Coronary artery (tissue), 2 donors: ENCODE measurements around the gene NXNL2.
A peak's percentile ranks its signal among the peaks of the same experiment; 100 is the strongest.

ENCODE experiments used
- DNase-seq: peaks from one replicate; pipeline ENCODE4 v3.0.0-alpha.2; 2017; ENCODE audit warnings: low spot score
- H3K27ac ChIP-seq, 2 donors: fragments of 200-600 bp; sonication (generic); one replicate each; pipeline ENCODE4 v1.5.1; 2016 to 2019
- H3K4me3 ChIP-seq: fragments of 200-600 bp; sonication (generic); 2 replicates; pipeline ENCODE4 v1.5.1; 2016; ENCODE audit warnings: mild to moderate bottlenecking, moderate library complexity
- TF ChIP-seq, protein P1 (sequence below): fragments of 200-600 bp; sonication (generic); IDR thresholded peaks from one replicate; pipeline ENCODE4 v1.5.1; 2019; ENCODE audit warnings: antibody characterized with exemption

The NXNL2 gene

GRCh38 chr9:88555268-88555980 lies 20.4 kb downstream of the NXNL2 start:
- TF ChIP-seq, protein P1, sequence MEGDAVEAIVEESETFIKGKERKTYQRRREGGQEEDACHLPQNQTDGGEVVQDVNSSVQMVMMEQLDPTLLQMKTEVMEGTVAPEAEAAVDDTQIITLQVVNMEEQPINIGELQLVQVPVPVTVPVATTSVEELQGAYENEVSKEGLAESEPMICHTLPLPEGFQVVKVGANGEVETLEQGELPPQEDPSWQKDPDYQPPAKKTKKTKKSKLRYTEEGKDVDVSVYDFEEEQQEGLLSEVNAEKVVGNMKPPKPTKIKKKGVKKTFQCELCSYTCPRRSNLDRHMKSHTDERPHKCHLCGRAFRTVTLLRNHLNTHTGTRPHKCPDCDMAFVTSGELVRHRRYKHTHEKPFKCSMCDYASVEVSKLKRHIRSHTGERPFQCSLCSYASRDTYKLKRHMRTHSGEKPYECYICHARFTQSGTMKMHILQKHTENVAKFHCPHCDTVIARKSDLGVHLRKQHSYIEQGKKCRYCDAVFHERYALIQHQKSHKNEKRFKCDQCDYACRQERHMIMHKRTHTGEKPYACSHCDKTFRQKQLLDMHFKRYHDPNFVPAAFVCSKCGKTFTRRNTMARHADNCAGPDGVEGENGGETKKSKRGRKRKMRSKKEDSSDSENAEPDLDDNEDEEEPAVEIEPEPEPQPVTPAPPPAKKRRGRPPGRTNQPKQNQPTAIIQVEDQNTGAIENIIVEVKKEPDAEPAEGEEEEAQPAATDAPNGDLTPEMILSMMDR, result no peak
- Histone ChIP-seq H3K4me3 (no peak overlapping the region), H3K27ac (no peak overlapping the region)
- no peak for DNase-seq

GRCh38 chr9:88559661-88560060 lies 24.7 kb downstream of the NXNL2 start:
- TF ChIP-seq, protein P1, result no peak
- H3K27ac ChIP-seq, result no peak overlapping the region
- H3K4me3 ChIP-seq, result no peak overlapping the region
- no peak for DNase-seq

DNA sequence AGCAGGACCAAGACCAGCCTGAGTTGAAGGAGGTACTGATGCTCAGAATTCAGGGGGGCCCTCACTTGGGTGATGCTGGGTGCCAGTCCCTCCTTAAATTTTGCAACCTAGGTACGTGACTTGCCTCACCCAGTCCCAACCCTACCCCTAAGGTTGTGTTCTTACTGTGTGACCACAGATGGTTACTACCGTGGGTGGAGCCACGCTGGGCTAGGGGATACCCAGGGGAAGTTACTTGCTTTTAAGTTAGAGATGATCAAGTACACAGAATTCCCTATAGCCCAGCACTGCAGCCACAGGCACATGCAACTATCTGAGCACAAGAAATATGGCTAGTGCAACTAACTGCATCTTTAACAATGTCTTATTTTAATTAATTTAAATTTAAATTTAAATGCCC lies 32.9 kb downstream of the NXNL2 start:
- TF ChIP-seq, protein P1, result no peak
- H3K27ac ChIP-seq, result no peak overlapping the region
- H3K4me3 ChIP-seq, result no peak overlapping the region
- no peak for DNase-seq

DNA sequence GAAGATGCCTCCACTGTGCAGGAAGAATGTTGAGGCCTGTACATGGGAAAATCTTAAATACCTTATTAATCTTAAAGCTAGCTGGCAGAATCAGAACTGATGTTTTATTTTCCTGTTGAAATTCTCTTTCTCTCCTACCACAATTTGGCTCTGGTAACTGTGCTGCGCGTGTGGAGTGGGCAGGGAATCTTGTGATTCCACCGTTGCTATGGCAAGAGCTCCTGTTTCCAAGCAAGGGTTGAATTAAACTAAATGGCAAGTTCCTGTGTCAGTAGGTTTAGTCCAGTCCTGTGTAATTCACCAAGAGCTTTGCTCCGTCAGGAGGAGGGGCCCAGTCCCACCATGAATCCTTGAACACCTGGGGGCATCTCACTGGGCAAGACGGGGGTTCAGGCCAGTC lies 36.4 kb downstream of the NXNL2 start:
- TF ChIP-seq, protein P1, result no peak
- no peak overlapping the region for H3K4me3 ChIP-seq
- no peak for DNase-seq
- no peak overlapping the region for H3K27ac ChIP-seq

- TF ChIP-seq, protein P1, result no peak
- no peak overlapping the region for H3K4me3 ChIP-seq
- DNase-seq, result no peak
- H3K27ac ChIP-seq, result no peak overlapping the region
Observed at GRCh38 chr9:88572684-88573083, 37.7 kb downstream of the NXNL2 start.

DNA sequence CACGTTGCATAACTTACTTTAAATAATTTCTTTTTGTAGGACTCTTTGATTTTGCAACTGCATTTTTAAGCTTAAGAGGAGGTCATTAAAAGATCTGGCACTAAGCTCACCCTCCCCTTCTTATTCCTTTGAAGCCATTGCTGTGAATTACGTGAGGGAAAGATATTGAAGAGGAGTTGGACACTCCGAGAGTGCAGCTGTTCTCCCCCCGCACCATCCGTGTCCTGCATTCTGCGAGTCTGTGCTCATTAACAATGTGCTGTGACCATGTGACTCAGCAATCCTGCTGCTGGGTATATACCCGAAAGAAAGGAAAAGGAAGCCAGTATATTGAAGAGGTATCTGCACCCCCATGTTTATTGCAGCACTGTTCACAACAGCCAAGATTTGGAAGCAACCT lies 40.0 kb downstream of the NXNL2 start:
- TF ChIP-seq, protein P1, result no peak
- no peak overlapping the region for H3K4me3 ChIP-seq
- no peak overlapping the region for H3K27ac ChIP-seq
- peak; percentile 22 for DNase-seq
